GM19025 (cell line): ENCODE data around the gene NXPH2.

ENCODE experiments used
- ATAC-seq: cut with Tn5 transposase; IDR thresholded peaks from one replicate; pipeline ENCODE4 v1.9.1; 2021; ENCODE audit warnings: mild to moderate bottlenecking, low read depth, moderate library complexity; ENCODE audit not compliant: unreplicated experiment

The NXPH2 gene

GRCh38 chr2:138779781-138780445, at the start of gene NXPH2:
Gene NXPH2 (minus strand): TSS chr2:138780390. CDS start chr2:138780241, 149 bp downstream.
- no peak for ATAC-seq

- ATAC-seq, result peak; percentile 58
These were observed 49.2 kb upstream of the NXPH2 start for GRCh38 chr2:138829326-138829919.

- no peak for ATAC-seq
These were observed 47.4 kb upstream of the NXPH2 start for GRCh38 chr2:138827426-138828054.

- no peak for ATAC-seq
These were observed 43.5 kb upstream of the NXPH2 start for GRCh38 chr2:138823666-138824065.

GRCh38 chr2:138819964-138820363, 39.8 kb upstream of the NXPH2 start:
- ATAC-seq, result no peak

- no peak for ATAC-seq
These were observed 38.4 kb upstream of the NXPH2 start for GRCh38 chr2:138818556-138818955.

GRCh38 chr2:138814123-138814898, 34.1 kb upstream of the NXPH2 start:
- ATAC-seq, result no peak

GRCh38 chr2:138811431-138811830, 31.2 kb upstream of the NXPH2 start:
- ATAC-seq, result no peak

GRCh38 chr2:138794724-138795123, 14.5 kb upstream of the NXPH2 start:
- ATAC-seq, result no peak

- no peak for ATAC-seq
These were observed 7.0 kb upstream of the NXPH2 start for GRCh38 chr2:138787053-138787666.

- no peak for ATAC-seq
These were observed 2.2 kb upstream of the NXPH2 start for GRCh38 chr2:138782383-138782782.

GRCh38 chr2:138780908-138781307, 718 bp upstream of the NXPH2 start:
- ATAC-seq, result no peak

GRCh38 chr2:138780446-138780880, 273 bp upstream of the NXPH2 start:
- ATAC-seq, result no peak

GRCh38 chr2:138779406-138779780, 797 bp downstream of the NXPH2 start:
- no peak for ATAC-seq

GRCh38 chr2:138777996-138778395, 2.2 kb downstream of the NXPH2 start:
- no peak for ATAC-seq

GRCh38 chr2:138775736-138776135, 4.5 kb downstream of the NXPH2 start:
- no peak for ATAC-seq

GRCh38 chr2:138771534-138771933, 8.7 kb downstream of the NXPH2 start:
- no peak for ATAC-seq

GRCh38 chr2:138767101-138767500, 13.1 kb downstream of the NXPH2 start:
- no peak for ATAC-seq

GRCh38 chr2:138766464-138766863, 13.7 kb downstream of the NXPH2 start:
- ATAC-seq, result no peak

- ATAC-seq, result no peak
These were observed 16.2 kb downstream of the NXPH2 start for GRCh38 chr2:138763971-138764370.

- ATAC-seq, result no peak
These were observed 17.7 kb downstream of the NXPH2 start for GRCh38 chr2:138762533-138762932.
